ENCODE results near the gene EPHA5.
"Not testable (repeated sequence)": the region's sequence is repeated elsewhere in the genome, so short reads cannot be mapped to it uniquely, and the experiment has no call there.

Gene EPHA5

DNA sequence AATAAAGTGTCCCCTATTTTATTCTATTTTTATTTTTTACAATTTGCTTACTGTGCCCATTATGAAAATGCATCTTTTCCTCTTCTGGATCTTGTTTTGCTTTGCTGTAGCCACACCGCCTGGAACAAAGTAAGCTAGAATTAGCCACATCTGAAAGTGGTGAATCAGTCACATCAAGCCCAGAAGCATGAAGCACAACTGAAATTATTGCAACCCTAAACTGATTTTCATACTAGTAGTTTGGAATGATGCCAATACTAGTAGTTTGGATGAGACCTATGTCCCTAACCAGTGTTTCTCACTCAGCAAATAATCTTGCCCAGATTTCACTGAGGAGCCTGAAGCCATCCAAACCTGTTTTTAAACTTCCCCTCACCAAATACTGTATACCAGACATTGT lies 303.0 kb downstream of the EPHA5 start:
- ATAC-seq (replicated peaks) (no peak), DNase-seq (no peak)
- H3K27ac Mint-ChIP-seq, result no peak overlapping the region
- H3K4me1 Mint-ChIP-seq (ENCODE audit: low read depth in 2 of 2), result no peaks in the 10 kb centered on the region
- no peaks in the 10 kb centered on the region for H3K27me3 Mint-ChIP-seq
- no peak overlapping the region for H3K4me3 Mint-ChIP-seq
- peaks cover 15 to 18% of the 10 kb centered on the region in 2 donors for H3K9me3 Mint-ChIP-seq
- no peaks in the 10 kb centered on the region for H3K36me3 Mint-ChIP-seq (ENCODE audit: insufficient read depth)

- no peaks in the 10 kb centered on the region for H3K4me1 Mint-ChIP-seq (ENCODE audit: low read depth in 2 of 2)
- ATAC-seq (replicated peaks) (no peak), DNase-seq (no peak)
- no peaks in the 10 kb centered on the region for H3K27me3 Mint-ChIP-seq
- H3K9me3 Mint-ChIP-seq, result peaks cover 9 to 11% of the 10 kb centered on the region in 2 donors
- no peaks in the 10 kb centered on the region for H3K36me3 Mint-ChIP-seq (ENCODE audit: insufficient read depth)
- H3K4me3 Mint-ChIP-seq, result no peak overlapping the region
- H3K27ac Mint-ChIP-seq, result no peak overlapping the region
These were observed 311.4 kb downstream of the EPHA5 start for GRCh38 chr4:65358914-65359313.

DNA sequence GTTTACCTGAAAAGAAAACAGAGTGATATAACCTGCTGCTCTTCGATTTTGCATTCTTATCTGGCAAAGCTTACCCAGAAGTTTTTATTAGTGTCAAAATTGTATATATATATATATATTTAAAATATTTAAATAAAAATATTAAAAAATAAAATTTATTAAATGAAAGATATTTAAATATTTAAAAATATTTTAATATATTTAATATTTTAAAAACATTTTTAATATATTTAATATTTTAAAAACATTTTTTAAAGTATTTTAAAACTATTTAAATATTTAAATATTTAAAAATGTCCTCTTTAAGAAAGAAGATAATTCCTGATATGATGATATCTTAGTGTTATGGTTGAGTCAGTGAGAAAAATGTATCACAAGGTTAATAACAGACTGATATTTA lies 317.2 kb downstream of the EPHA5 start:
- H3K36me3 Mint-ChIP-seq (ENCODE audit: insufficient read depth), result no peaks in the 10 kb centered on the region
- H3K4me1 Mint-ChIP-seq (ENCODE audit: low read depth in 2 of 2), result no peaks in the 10 kb centered on the region
- no peaks in the 10 kb centered on the region for H3K27me3 Mint-ChIP-seq
- H3K9me3 Mint-ChIP-seq, result peaks cover 6 to 12% of the 10 kb centered on the region in 2 donors
- ATAC-seq (replicated peaks), result no peak
- no peak overlapping the region for H3K4me3 Mint-ChIP-seq
- no peak overlapping the region for H3K27ac Mint-ChIP-seq
- no peak for DNase-seq

- ATAC-seq (replicated peaks) (no peak), DNase-seq (no peak)
- H3K27ac Mint-ChIP-seq, result no peak overlapping the region
- no peaks in the 10 kb centered on the region for H3K4me1 Mint-ChIP-seq (ENCODE audit: low read depth in 2 of 2)
- H3K4me3 Mint-ChIP-seq, result no peak overlapping the region
- peaks cover 6 to 7% of the 10 kb centered on the region in 2 donors for H3K9me3 Mint-ChIP-seq
- H3K27me3 Mint-ChIP-seq, result no peaks in the 10 kb centered on the region
- no peaks in the 10 kb centered on the region for H3K36me3 Mint-ChIP-seq (ENCODE audit: insufficient read depth)
These were observed 325.9 kb downstream of the EPHA5 start for GRCh38 chr4:65344278-65344825.

DNA sequence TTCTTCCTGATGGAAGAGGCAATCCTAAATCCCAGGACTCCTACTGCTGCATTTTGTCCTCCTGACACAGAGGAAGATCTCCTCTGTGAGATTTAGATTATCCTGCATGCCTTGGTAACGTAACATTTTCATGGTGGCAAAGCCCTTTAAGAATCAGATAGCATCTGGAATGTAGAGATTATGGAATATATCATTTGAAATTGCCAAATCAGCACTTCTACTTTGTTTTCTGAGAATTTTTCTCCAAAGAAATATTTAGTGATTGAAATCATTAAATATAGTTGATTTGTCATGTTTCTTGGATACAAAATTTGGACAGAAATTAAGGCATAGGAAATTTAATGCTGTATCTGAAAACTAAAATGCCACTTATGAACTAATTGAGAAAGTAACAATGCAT lies 326.9 kb downstream of the EPHA5 start:
- Mint-ChIP-seq H3K36me3 (ENCODE audit: insufficient read depth) (no peaks in the 10 kb centered on the region), H3K9me3 (peaks cover 6 to 7% of the 10 kb centered on the region in 2 donors), H3K4me1 (ENCODE audit: low read depth in 2 of 2) (no peaks in the 10 kb centered on the region), H3K27ac (no peak overlapping the region), H3K27me3 (no peaks in the 10 kb centered on the region), H3K4me3 (no peak overlapping the region)
- ATAC-seq (replicated peaks) (no peak), DNase-seq (no peak)

- H3K27me3 Mint-ChIP-seq, result no peaks in the 10 kb centered on the region
- H3K4me1 Mint-ChIP-seq (ENCODE audit: low read depth in 2 of 2), result no peaks in the 10 kb centered on the region
- no peak overlapping the region for H3K4me3 Mint-ChIP-seq
- H3K36me3 Mint-ChIP-seq (ENCODE audit: insufficient read depth), result no peaks in the 10 kb centered on the region
- H3K27ac Mint-ChIP-seq, result no peak overlapping the region
- peaks cover 6 to 7% of the 10 kb centered on the region in 2 donors for H3K9me3 Mint-ChIP-seq
- ATAC-seq (replicated peaks), result no peak
- DNase-seq, result no peak
These were observed 328.7 kb downstream of the EPHA5 start for GRCh38 chr4:65341557-65341956.

GRCh38 chr4:65340382-65341109 lies 329.7 kb downstream of the EPHA5 start:
- Mint-ChIP-seq H3K27ac (no peak overlapping the region), H3K36me3 (ENCODE audit: insufficient read depth) (no peaks in the 10 kb centered on the region), H3K27me3 (no peaks in the 10 kb centered on the region), H3K4me1 (ENCODE audit: low read depth in 2 of 2) (no peaks in the 10 kb centered on the region), H3K9me3 (peaks cover 6 to 7% of the 10 kb centered on the region in 2 donors), H3K4me3 (no peak overlapping the region)
- ATAC-seq (replicated peaks) (no peak), DNase-seq (no peak)

GRCh38 chr4:65337371-65337770 lies 332.9 kb downstream of the EPHA5 start:
- Mint-ChIP-seq H3K4me3 (no peak overlapping the region), H3K36me3 (ENCODE audit: insufficient read depth) (no peaks in the 10 kb centered on the region), H3K27me3 (no peaks in the 10 kb centered on the region), H3K9me3 (peaks cover 7 to 18% of the 10 kb centered on the region in 2 donors), H3K4me1 (ENCODE audit: low read depth in 2 of 2) (no peaks in the 10 kb centered on the region), H3K27ac (no peak overlapping the region)
- ATAC-seq (replicated peaks) (no peak), DNase-seq (no peak)

DNA sequence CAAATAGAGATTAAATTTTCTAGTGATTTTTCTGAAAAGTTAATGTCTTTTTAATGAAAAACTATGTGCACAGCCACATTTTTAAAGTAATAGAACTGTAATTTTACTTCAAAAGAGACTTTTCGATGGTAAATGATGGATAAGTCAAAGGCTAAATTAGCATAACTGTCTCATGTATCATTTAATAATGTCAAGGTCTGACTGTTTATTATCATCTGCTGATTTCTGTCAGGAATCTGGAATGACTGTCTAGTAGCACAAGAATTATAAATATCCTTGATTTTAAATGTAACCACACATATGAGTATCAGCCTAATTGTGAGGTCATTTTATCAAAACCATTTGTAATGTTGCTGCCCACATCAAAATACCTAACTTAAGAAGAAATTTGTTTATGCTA lies 333.8 kb downstream of the EPHA5 start:
- Mint-ChIP-seq H3K4me1 (ENCODE audit: low read depth in 2 of 2) (no peaks in the 10 kb centered on the region), H3K4me3 (no peak overlapping the region), H3K9me3 (peaks cover 7 to 18% of the 10 kb centered on the region in 2 donors), H3K27me3 (no peaks in the 10 kb centered on the region), H3K27ac (no peak overlapping the region), H3K36me3 (ENCODE audit: insufficient read depth) (no peaks in the 10 kb centered on the region)
- ATAC-seq (replicated peaks), result no peak
- DNase-seq, result no peak

DNA sequence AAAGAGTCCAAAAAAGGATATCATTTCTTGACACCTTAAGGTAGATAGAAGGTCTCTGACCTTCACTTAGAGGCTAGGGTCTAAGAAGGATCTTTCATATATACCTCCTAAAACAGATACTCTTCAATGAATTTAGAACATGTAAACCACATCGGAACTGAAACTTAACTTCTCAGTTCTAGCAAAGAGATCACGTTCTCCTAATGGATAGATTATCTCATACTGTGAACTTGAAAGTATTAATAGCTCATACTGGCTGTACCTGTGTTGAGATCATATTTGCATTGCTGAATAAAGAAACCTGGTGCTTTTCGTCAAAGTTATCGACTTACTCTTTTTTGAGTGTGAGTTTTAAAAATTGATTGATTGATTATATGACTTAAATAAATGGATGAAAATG lies 353.8 kb downstream of the EPHA5 start:
- ATAC-seq (replicated peaks) (no peak), DNase-seq (no peak)
- peaks cover 0 to 1% of the 10 kb centered on the region in 2 donors for H3K9me3 Mint-ChIP-seq
- no peaks in the 10 kb centered on the region for H3K4me1 Mint-ChIP-seq (ENCODE audit: low read depth in 2 of 2)
- no peak overlapping the region for H3K27ac Mint-ChIP-seq
- H3K4me3 Mint-ChIP-seq, result no peak overlapping the region
- peaks cover 3% of the 10 kb centered on the region for H3K36me3 Mint-ChIP-seq (ENCODE audit: insufficient read depth)
- no peaks in the 10 kb centered on the region for H3K27me3 Mint-ChIP-seq

GRCh38 chr4:65311120-65311519 lies 359.2 kb downstream of the EPHA5 start:
- H3K36me3 Mint-ChIP-seq (ENCODE audit: insufficient read depth), result no peaks in the 10 kb centered on the region
- no peak overlapping the region for H3K4me3 Mint-ChIP-seq
- no peak overlapping the region for H3K27ac Mint-ChIP-seq
- no peak for DNase-seq
- H3K4me1 Mint-ChIP-seq (ENCODE audit: low read depth in 2 of 2), result no peaks in the 10 kb centered on the region
- no peak for ATAC-seq (replicated peaks)
- no peaks in the 10 kb centered on the region for H3K27me3 Mint-ChIP-seq
- H3K9me3 Mint-ChIP-seq, result no peaks in the 10 kb centered on the region

- no peaks in the 10 kb centered on the region for H3K4me1 Mint-ChIP-seq (ENCODE audit: low read depth in 2 of 2)
- DNase-seq (no peak), ATAC-seq (replicated peaks) (no peak)
- H3K27me3 Mint-ChIP-seq, result no peaks in the 10 kb centered on the region
- H3K27ac Mint-ChIP-seq, result no peak overlapping the region
- H3K4me3 Mint-ChIP-seq, result no peak overlapping the region
- H3K9me3 Mint-ChIP-seq, result no peaks in the 10 kb centered on the region
- H3K36me3 Mint-ChIP-seq (ENCODE audit: insufficient read depth), result no peaks in the 10 kb centered on the region
These were observed 359.7 kb downstream of the EPHA5 start for GRCh38 chr4:65310586-65310985.

- ATAC-seq (replicated peaks); H3K27ac Mint-ChIP-seq: not testable (repeated sequence)
These were observed 361.7 kb downstream of the EPHA5 start for GRCh38 chr4:65308626-65309025.

DNA sequence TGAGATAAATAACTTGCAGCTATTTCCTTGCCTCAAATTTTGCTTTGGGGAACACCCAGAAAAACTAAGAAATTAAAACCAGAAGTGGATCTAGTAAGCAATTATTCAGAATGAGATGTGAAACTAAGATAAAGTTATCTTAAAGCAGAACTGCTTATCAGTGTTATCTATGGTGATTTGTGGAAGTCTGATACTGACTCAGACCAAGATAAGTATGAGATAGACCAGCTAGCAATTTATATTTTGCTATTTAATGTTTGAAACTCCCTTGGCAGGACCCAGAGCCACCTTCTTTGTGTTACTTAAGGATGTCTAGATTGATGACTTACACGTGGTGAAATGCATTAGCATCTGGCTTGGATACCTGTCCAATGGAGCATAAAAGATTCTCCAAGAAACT lies 368.1 kb downstream of the EPHA5 start:
- Mint-ChIP-seq H3K4me3 (no peak overlapping the region), H3K9me3 (peaks cover 0 to 3% of the 10 kb centered on the region in 2 donors), H3K4me1 (ENCODE audit: low read depth in 2 of 2) (no peaks in the 10 kb centered on the region), H3K36me3 (ENCODE audit: insufficient read depth) (no peaks in the 10 kb centered on the region), H3K27ac (no peak overlapping the region), H3K27me3 (no peaks in the 10 kb centered on the region)
- DNase-seq (no peak), ATAC-seq (replicated peaks) (no peak)

More at GRCh38 chr4:65308626-65309025, 361.7 kb downstream of the EPHA5 start:
- H3K4me1 Mint-ChIP-seq (ENCODE audit: low read depth in 2 of 2); H3K4me3 Mint-ChIP-seq; H3K36me3 Mint-ChIP-seq (ENCODE audit: insufficient read depth); DNase-seq; H3K27me3 Mint-ChIP-seq; H3K9me3 Mint-ChIP-seq: not testable (repeated sequence)
